Left lung (tissue), 10 donors: Measurements from ENCODE around the gene NR4A1. TPM values are rescaled to one million over a fixed set of nuclear protein-coding genes. Genes with fewer than 3 reads are reported as not detected.

Experiments
- ATAC-seq: fragments of 200-7000 bp; cut with Tn5 transposase; one replicate; pipeline ENCODE4 v1.9.1; 2020; ENCODE audit warnings: moderate library complexity
- DNase-seq, 4 donors: peaks; one replicate each; pipeline ENCODE4 v3.0.0-alpha.2; 2013 to 2020
- H3K27ac ChIP-seq, 2 donors: fragments of 200-600 bp; sonication (generic) in 1 of 2; one replicate each; pipeline versions ENCODE4 v1.5.0 to v1.8.0; 2020 to 2021
- H3K27me3 ChIP-seq, 2 donors: fragments of 200-600 bp; sonication (generic) in 1 of 2; one replicate each; pipeline versions ENCODE4 v1.5.0 to v1.8.0; 2020 to 2021
- H3K36me3 ChIP-seq, 2 donors: fragments of 200-600 bp; sonication (generic) in 1 of 2; one replicate each; pipeline versions ENCODE4 v1.5.0 to v1.8.0; 2020 to 2021
- H3K4me1 ChIP-seq, 2 donors: fragments of 200-600 bp; one replicate each; pipeline ENCODE4 v1.8.0; 2021
- H3K4me3 ChIP-seq, 2 donors: fragments of 200-600 bp; sonication (generic) in 1 of 2; one replicate each; pipeline versions ENCODE4 v1.5.0 to v1.8.0; 2020 to 2021; ENCODE audit warnings: mild to moderate bottlenecking in 1 of 2
- H3K9me3 ChIP-seq, 2 donors: fragments of 200-600 bp; sonication (generic) in 1 of 2; one replicate each; pipeline versions ENCODE4 v1.5.0 to v1.8.0; 2020 to 2021
- CTCF ChIP-seq, 2 donors: fragments of 200-600 bp; sonication (generic) in 1 of 2; IDR thresholded peaks; one replicate each; pipeline versions ENCODE4 v1.5.0 to v1.8.0; 2021; ENCODE audit warnings: antibody characterized with exemption in 2 of 2
- intact Hi-C, 2 donors: fragments of 100-400 bp; cut with DNase I; formaldehyde crosslinking; loops; one replicate each; pipeline versions ENCODE4 v1.11.2 to v1.14.2; 2022
- polyA plus RNA-seq, 6 donors: library from polyadenylated mRNA; unstranded; fragments of 120-200 nt; gene quantifications; one replicate each; pipeline ENCODE4 v1.2.1, GENCODE V29; 2013; ENCODE audit not compliant: insufficient read length in 6 of 6
- total RNA-seq, 2 donors: library from RNA; stranded (reverse); fragmentation: NEBNext Ultra II Directional; extraction: Animal tissue kit (Norgen Biotek cat#: 25700); gene quantifications; one replicate each; pipeline ENCODE4 v1.2.1, GENCODE V29; 2021
- donor health status: DM: no; HTN: yes; CAD: no.
- donor health status: DM: no; HTN: no; CAD: no.

NR4A1 gene
- total and polyA plus RNA-seq, 8 donors: 12.8 to 293 (median 82.3) TPM

GRCh38 chr12:52058631-52059361 is 7.6 kb downstream of the NR4A1 start:
- H3K4me1 ChIP-seq: peaks cover 0 to 2% of the 10 kb centered on the region in 2 donors
- H3K27ac ChIP-seq: no peak overlapping the region
- TF ChIP-seq CTCF (IDR thresholded peaks at IDR 0.05): no peak
- no peak overlapping the region for H3K4me3 ChIP-seq
- no peaks in the 10 kb centered on the region for H3K27me3 ChIP-seq
- DNase-seq (no peak), ATAC-seq (peak; percentile 2)
- H3K36me3 ChIP-seq: peaks cover 0 to 57% of the 10 kb centered on the region in 2 donors
- no peaks in the 10 kb centered on the region for H3K9me3 ChIP-seq
- intact Hi-C loops: no loop called here

- Histone ChIP-seq H3K4me1 (no peaks in the 10 kb centered on the region), H3K27me3 (no peaks in the 10 kb centered on the region), H3K27ac (no peak overlapping the region), H3K36me3 (peaks cover 0 to 47% of the 10 kb centered on the region in 2 donors), H3K9me3 (no peaks in the 10 kb centered on the region), H3K4me3 (no peak overlapping the region)
- DNase-seq (no peak), ATAC-seq (peak; percentile 1)
- TF ChIP-seq CTCF (IDR thresholded peaks at IDR 0.05): no peak
- intact Hi-C loops: no loop called here
Measured at GRCh38 chr12:52059582-52060497, 8.6 kb downstream of the NR4A1 start.

DNA sequence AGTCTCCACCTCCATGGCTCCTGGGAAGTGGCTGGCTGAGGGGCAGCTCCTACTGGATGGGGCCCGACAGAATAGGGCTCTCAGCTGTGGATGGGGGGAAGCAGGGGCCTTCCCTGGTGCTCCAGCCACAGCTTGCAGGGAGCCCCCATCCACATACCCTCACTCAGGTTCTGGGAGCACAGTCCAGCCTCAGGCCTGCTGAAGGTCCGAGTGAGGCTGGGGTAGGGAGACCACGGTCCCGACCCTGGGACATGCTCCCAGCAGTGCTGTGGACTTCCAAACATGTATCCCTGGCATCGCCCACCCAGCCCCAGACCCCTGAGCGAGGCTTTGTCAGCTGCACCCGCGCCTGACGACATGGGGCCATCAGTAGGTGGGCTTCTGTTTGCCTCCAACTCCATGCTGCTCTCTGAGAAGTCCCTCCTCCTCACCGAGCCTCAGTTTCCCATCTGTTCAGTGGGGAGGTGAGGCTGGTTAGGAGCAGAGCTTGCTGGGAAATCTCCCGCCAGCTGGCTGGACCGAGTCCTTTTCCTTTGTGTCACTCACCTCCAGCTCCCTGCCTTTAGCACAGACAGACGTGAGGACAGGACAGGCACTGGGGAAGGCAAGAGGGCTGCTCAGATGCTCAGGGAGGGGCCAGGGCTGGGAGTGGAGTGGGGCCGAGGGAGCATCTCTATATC is 9.4 kb downstream of the NR4A1 start:
- TF ChIP-seq CTCF (IDR thresholded peaks at IDR 0.05): no peak
- DNase-seq: no peak
- Histone ChIP-seq H3K4me1 (no peaks in the 10 kb centered on the region), H3K9me3 (no peaks in the 10 kb centered on the region), H3K36me3 (peaks cover 0 to 39% of the 10 kb centered on the region in 2 donors), H3K4me3 (no peak overlapping the region), H3K27me3 (no peaks in the 10 kb centered on the region), H3K27ac (no peak overlapping the region)
- intact Hi-C loops: no loop called here
- ATAC-seq: no peak

DNA sequence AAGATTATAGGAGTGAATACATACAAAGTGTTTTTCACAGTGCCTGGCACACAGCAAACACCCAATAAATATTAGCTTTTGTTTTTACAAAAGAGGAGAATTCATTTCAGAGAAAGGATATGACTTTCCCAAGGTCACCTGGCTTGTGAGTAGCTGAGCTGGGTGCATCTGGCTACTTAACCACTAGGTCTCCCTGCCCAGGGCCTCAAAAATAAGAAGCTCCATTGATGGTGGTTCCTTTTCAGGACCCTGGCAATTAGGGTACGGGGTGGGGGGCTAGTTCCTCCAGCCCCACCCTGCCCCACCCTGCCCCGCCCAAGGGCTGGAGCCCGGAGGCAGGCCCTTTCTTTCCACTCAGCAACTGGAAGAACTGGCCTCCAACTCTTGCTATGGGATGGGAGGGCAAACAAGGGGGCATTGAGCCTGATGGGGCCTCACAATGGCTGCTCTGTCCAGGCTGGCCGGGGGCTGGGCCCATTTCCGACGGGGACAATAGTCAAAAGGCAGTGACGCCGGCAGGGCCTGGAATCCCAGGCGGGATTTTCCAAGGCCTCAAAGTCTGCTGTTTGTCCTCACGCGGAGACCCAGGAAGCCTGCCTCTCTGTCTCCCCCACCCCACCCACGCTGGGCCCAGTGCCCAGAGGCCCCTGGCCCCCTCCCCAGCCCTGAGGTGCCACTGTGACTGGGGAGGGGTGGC is 10.4 kb downstream of the NR4A1 start:
- DNase-seq (no peak), ATAC-seq (no peak)
- H3K4me1 ChIP-seq: no peaks in the 10 kb centered on the region
- no peaks in the 10 kb centered on the region for H3K27me3 ChIP-seq
- no peak overlapping the region for H3K27ac ChIP-seq
- peaks cover 0 to 30% of the 10 kb centered on the region in 2 donors for H3K36me3 ChIP-seq
- no peaks in the 10 kb centered on the region for H3K9me3 ChIP-seq
- intact Hi-C loops: no loop called here
- H3K4me3 ChIP-seq: no peak overlapping the region
- TF ChIP-seq CTCF (IDR thresholded peaks at IDR 0.05): no peak
